CMK (cell line): Measurements from ENCODE around the gene PIGR.
A peak's percentile ranks its signal among the peaks of the same experiment; 100 is the strongest.
"Not testable (repeated sequence)": the region's sequence is repeated elsewhere in the genome, so short reads cannot be mapped to it uniquely, and the experiment has no call there.

Experiments used
- DNase-seq: peaks from one replicate; pipeline ENCODE4 v3.0.0-alpha.2; 2010; ENCODE audit warnings: low read depth

The PIGR gene

GRCh38 chr1:206932177-206932576, 14.1 kb downstream of the PIGR start:
- DNase-seq: no peak

DNA sequence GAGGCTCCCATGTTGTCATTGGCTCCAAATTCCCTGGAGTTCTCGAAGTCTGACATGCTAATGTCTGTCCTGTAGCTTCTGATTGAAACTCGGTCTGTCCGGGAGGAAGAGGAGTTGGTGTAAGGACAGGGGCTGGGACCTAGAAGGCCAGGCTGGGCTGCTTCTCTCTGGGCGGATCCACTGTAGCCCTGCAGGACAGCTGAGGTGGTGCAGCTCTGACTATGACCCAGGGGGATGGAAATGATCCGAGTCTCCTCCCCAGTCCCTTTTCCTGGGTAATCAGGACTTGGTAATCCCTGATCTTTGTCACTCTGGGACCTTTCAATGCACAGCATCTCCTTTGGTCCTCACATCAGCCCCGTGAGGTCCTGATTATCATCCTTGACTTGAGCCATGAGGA, 14.6 kb downstream of the PIGR start:
- no peak for DNase-seq

GRCh38 chr1:206930210-206930798, 16.0 kb downstream of the PIGR start:
- no peak for DNase-seq

DNA sequence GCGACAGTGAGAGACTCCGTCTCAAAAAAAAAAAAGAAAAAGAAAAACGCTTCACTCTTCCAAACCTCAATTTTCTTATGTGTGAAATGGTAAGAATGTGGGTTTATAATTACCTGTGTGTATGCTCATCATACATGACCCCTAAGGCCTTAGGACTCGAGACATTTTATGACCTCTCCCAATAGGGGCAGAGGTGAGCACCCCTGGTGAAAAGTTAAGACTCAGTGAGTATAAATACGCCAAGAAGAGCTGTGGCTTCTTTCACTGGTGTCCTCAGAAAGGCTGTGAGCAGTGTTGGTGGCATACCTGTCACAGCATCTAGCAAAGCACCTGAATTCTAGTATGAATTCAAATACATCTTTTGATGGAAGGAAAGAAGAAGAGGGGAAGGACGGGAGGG, 16.7 kb downstream of the PIGR start:
- DNase-seq: no peak

DNA sequence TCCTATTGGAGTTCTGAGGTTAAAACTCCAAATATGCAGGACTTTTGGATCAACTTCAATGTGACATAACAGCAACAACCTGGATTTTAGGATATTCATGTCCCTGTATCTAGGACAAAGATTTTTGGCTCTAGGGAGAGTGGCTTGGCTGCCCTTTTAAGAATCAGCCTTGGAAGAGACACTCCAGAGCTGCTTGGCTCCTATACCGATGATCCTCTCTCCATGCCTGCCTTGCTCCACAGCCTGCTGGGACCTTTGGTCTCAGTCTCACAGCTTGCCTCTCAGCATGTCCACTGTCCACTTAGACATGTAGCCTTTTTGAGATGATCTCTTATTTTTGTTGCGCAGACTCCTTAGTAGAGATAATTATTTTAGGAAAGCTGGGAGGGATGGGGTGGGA, 20.0 kb downstream of the PIGR start:
- DNase-seq: no peak

- DNase-seq: no peak
These were observed 21.0 kb downstream of the PIGR start for GRCh38 chr1:206925106-206925736.

DNA sequence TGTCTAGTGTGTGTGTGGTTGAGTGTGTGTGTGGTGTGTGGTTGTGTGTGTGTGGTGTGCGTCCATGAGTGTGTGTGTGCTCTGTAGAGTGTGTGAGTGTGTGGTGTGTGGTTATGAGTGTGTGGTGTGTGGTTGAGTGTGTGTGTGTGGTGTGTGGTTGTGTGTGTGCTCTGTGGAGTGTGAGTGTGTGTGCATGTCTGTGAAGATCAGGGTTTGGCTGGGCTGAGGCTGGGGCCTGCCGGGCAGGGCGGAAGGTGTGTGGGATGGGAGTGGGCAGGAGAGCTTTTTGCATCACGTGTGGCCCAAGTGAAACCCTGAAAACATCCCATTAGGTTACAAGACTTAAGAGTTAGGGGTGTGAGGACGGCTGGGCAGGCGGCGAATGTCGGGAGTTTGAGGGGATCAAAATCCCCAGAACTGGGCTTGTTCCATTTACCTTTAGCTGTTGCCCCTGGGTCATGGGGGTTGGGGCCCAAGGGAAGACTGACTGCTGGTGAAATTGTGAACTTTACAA, 21.6 kb downstream of the PIGR start:
- no peak for DNase-seq

DNA sequence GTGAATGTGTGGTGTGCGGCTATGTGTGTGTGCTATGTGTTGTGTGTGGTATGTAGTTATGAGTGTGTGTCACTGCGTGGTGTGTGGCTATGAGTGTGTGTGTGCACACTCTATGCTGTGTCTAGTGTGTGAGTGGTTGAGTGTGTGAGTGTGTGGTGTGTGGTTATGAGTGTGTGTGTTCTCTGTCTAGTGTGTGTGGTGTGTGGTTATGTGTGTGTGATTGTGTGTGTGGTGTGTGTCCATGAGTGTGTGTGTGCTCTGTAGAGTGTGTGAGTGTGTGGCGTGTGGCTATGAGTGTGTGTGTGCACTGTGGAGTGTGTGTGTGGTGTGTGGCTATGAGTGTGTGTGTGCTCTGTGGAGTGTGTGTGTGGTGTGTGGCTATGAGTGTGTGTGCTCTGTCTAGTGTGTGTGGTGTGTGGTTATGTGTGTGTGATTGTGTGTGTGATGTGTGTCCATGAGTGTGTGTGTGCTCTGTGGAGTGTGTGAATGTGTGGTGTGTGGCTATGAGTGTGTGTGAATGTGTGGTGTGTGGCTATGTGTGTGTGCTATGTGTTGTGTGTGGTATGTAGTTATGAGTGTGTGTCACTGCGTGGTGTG, 22.2 kb downstream of the PIGR start:
- not testable (repeated sequence) for DNase-seq

DNA sequence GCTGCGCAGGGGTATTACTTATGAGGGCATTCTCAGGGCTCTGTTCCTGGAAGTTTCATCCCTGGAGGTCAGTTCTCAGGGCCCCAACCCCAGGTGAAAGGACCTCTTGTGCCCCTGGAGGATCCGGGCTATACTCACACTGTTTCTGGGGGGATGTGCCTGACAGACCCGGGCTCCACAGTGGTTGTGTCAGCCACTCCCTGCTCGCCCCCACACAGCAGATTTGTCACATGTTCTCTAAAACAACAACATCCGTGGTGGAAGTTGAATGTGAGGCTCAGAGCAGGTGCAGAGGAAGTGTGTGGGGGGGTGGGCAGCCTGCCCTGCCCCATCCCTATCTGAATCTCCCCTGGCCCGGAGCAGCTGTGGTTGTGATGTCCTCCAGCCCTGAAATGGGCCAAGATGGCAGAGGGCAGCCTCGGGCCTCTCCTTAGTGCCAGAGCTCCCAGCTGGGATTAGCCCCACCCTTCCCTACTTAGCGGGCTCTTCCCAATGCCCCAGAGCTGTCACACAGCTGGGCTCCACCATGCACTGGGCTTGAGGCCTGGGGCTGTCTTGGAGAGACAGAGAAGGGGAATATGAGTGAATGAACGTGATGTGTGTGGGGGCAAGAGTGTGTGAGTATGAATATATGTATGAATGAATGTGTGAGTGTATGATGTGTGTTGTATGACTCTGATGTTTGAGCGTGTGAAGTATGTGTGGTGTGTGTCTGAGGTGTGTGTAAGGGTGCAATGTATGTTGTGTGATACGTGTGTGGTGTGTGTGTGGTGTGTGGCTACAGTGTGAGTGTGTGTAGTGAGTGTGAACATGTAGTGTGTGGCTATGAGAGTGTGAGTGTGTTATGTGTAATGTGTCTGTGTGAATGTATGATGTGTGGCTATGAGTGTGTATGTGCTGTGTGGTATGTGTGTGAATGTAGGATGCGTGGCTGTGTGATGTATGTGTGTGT, 23.0 kb downstream of the PIGR start:
- DNase-seq: no peak

DNA sequence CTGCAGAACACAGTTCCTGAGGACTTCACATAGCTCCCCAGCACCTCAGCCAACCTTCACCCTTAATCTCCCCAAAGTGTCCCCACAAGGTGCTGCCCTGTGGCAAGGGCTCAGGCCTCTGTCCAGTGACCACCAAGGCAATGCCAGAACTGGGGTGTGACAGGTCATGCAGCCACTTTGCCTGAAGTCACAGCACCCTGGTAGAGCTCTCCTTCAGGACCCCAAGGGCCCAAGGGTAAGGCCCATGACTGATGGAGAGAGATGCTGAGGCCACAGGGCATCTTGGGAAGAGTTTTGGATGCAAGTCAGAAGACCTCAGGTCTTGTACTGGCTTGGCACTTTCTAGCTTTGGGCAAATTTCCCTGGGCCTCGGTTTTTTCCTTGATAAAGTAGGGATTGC, 23.7 kb downstream of the PIGR start:
- DNase-seq: no peak

GRCh38 chr1:206921772-206922265, 24.4 kb downstream of the PIGR start, which contains the start of gene FCMR:
Gene FCMR, minus strand, starts transcription at chr1:206921941. Its CDS starts 87 bp downstream, at chr1:206921854.
- DNase-seq: no peak

DNA sequence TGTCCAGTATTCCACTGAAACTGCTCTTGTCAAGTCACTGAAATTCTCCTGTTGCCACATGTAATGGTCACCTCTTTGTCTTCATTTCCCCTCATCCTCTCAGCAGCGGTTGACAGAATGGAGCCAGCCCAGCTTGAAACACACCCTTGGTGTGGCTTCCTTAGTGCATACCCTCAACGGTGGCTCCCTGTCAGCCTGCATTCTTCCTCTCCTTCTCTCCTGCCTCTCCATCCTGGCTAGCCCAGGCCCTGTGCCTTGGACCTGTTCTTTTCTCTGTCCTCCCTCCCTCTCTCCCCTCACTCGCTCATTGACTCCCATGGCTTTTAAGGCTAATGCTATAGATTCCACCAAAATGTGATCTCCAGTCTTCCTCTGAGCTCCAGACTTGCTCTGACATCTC, 28.2 kb downstream of the PIGR start:
- no peak for DNase-seq

- DNase-seq: no peak
These were observed 30.1 kb downstream of the PIGR start for GRCh38 chr1:206916000-206916709.

DNA sequence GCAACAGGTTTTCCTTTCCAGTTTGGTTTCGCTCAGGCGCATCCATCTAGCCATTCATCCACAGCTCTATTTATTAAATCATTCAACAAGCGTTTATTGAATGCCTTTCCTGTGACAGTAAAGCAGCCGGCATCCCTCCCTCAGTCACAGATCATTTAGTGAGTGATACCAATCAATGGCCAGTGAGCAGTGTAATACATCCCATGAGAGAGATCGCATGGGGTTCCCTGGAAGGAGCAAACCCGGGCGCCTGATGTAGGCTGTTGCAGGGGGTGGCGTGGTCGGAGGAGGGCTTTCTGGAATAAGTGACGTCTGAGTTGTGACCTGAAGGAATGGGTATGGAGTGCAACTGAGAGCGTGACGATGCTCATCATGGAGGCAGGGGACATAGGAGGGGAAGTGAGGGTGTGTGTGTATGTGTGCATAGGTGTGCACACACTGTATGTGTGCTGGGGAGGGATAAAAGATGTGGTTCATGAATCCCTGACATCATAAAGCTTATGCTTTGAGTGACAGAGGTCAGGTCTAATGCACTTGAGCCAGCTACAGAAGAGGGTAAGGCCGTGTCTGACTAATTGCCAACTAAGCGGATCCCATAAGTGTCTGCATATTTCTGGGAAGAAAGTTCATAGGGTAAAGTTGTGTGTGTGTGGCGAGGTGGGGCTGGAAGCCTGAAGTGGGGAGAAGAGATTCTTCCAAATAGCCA, 31.1 kb downstream of the PIGR start:
- DNase-seq: no peak

DNA sequence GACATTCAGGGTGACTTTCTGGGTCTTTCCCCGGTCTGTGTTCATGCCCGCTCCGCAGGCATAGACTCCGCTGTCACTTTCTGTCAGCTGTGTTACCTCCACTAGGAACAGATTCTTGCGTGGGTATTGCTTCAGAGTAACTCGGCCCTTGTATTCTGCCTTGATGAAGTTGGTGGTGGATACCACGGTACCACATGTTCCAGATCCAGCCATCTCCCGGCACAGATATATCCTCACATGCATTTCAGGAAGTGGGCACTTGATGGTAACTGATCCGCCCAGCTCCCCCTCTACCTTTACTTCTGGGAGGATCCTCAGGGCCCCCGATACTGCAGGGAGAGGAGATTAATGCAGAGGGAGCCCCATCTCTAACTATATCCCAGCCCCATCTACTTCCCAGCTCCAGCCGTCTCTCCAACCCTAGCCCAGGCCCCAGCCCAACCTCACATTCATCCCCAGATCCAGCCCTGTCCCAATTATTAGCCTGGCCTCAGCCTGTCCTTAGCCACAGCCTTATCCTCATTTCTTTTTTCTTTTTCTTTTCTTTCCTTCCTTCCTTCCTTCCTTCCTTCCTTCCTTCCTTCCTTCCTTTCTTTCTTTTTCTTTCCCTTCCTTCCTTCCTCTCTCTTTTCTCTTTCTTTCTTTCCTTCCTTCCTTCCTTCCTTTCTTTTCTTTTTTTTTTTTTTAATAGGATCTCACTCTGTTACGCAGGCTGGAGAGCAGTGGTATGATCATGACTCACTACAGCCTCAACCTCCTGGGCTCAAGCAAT, 32.3 kb downstream of the PIGR start:
- no peak for DNase-seq

DNA sequence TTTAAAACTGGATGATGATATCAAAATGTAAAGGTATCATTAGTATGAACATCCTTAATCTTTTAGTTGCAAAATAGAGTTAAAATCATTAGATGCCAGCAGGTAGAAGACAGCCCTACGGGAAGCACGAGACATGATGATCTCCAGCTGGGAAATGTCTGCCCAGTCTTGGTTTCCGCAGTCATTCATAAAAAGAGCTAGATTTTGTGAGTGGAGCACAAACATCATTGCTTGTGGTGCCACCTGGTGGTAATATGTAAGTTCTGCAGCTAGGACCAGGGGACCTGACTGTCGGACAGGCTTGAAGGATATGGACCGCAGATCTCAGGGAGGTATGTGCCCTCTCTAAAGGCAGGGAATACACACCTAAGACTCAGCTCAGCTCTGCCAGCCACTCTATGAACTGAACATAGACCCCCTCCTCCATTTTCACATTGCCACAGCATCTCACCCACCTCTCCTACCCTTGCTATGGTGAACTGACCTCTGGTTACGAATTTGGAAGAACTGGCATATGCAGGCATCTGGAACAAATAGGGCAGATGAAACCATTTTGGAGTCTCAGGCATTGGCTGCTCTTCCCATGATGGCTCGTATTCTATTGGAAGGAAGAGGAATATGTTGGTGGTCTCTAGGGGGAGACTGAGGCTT, 33.7 kb downstream of the PIGR start:
- peak; percentile 51 for DNase-seq

DNA sequence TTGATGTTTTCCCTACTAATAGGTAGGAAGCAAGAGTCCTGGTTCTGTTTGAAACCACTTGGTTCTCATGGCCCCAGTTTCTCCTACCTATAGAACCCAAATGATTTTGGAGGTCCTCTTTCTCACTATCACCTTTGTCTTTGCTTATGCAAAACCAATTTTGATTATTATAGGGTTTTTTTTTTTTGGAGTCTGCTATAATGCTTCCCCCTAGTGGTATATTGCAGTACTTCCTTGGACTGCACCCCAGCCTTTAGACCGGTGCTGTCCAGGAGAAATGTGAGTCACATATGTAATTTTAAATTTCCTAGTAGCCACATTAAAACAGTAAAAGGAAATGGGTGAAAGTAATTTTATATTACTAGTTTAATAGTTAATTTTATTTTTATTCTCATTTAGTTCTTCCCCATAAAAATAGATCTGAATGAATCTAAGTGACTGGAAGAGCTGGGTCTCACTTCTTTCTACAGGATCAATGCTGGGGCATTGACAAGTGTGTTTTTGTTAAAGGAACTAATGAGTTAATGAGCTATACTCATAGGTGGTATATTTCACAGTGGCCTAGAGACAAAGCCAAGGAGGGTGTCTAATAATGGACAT, 35.1 kb downstream of the PIGR start:
- DNase-seq: no peak

GRCh38 chr1:206909883-206910318, 36.4 kb downstream of the PIGR start:
- DNase-seq: no peak
